Retinal pigment epithelial cell (primary cell): Measurements from ENCODE around the gene RPLP2.

Experiments
- DNase-seq: peaks from one replicate; pipeline ENCODE4 v3.0.0-alpha.2; 2010; ENCODE audit warnings: low read depth
- H3K4me3 ChIP-seq: 2 replicates; pipeline ENCODE4 v1.5.1; 2011; ENCODE audit warnings: mild to moderate bottlenecking, low read length, control low read depth, moderate library complexity
- CTCF ChIP-seq: conservative IDR thresholded peaks from 2 replicates; pipeline ENCODE4 v1.5.1; 2011; ENCODE audit warnings: low read depth, low read length, control low read depth, inconsistent platforms

Gene RPLP2

GRCh38 chr11:782264-783174 lies 27.2 kb upstream of the RPLP2 start:
- no peak for TF ChIP-seq CTCF
- no peak for DNase-seq
- no peak overlapping the region for H3K4me3 ChIP-seq

- H3K4me3 ChIP-seq, result no peak overlapping the region
- TF ChIP-seq CTCF, result peak; percentile 93
- DNase-seq, result peak; percentile 62
Observed at GRCh38 chr11:783581-784015, 26.2 kb upstream of the RPLP2 start.

GRCh38 chr11:786235-787083 lies 23.3 kb upstream of the RPLP2 start:
- DNase-seq, result no peak
- no peak for TF ChIP-seq CTCF
- H3K4me3 ChIP-seq, result no peak overlapping the region

GRCh38 chr11:787084-787675 lies 22.6 kb upstream of the RPLP2 start:
- TF ChIP-seq CTCF, result no peak
- H3K4me3 ChIP-seq, result no peak overlapping the region
- no peak for DNase-seq

- no peak for DNase-seq
- TF ChIP-seq CTCF, result peak; percentile 4
- no peak overlapping the region for H3K4me3 ChIP-seq
Observed at GRCh38 chr11:788009-788640, 21.6 kb upstream of the RPLP2 start.
